ENCODE measurements around the gene CPEB4.

- TF ChIP-seq POLR2A (IDR thresholded peaks at IDR 0.05) (no peak), CTCF (IDR thresholded peaks at IDR 0.05) (no peak)
These were observed 74.4 kb downstream of the CPEB4 start for GRCh38 chr5:173962436-173962972.

Data from uterus (tissue), 2 donors.